GM12892 (cell line): ENCODE results near the gene NR3C1.

ENCODE experiments used
- POLR2A ChIP-seq: IDR thresholded peaks from 2 replicates; pipeline ENCODE4 v1.6.1; 2011; ENCODE audit warnings: low read depth, low read length, control low read depth
- POLR2AphosphoS5 ChIP-seq: IDR thresholded peaks from 2 replicates; pipeline ENCODE4 v1.6.1; 2011; ENCODE audit warnings: low read depth, low read length, control low read depth

DNA sequence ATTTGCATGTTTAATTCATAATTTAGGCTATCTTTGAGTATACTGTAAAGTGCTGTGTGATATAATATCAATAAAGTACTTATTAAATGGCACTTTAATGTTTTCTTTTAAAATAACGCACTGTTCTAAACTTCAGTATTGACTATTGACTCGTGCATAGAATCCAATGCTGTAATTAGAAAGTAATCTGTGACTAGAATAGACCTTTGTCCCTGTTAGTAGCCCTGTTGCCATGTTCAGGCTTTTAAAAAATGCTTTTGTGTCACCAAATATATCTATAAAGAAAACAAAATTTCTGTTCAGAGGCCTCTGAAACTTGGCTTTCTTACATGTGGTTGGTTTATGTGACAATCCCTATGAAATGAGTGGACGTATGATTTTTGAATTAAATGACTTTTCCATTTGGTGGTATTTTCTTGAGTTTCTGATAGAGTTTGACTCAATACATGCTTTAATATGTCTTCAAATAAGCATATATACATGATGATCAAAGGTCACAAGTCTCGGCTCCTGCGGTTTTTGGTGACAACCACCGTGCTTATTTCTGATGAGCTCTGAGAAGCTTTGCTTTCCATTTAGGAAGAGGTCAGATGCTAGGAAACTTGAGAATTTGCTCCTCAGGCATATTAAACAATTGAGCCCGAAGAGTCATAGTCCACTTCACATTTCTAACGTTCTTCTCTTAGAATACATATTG is 174.7 kb downstream of the NR3C1 start:
- TF ChIP-seq POLR2AphosphoS5: no peak
- TF ChIP-seq POLR2A: no peak
